DLD1 (cell line): Measurements from ENCODE around the gene MXD1.

ENCODE experiments used
- in situ Hi-C: cut with HindIII; loops from 2 replicates; pipeline ENCODE4 v1.10.0; 2017; ENCODE audit warnings: low sequenced_read_pairs

The MXD1 gene

GRCh38 chr2:69932596-69932922 is 17.6 kb downstream of the MXD1 start:
- in situ Hi-C loops = loop anchor here (25.0 kb wide), 1 partner anchor 205 kb away; no protein-coding TSS in a partner anchor

- in situ Hi-C loops = loop anchor here (25.0 kb wide), 1 partner anchor 204 kb away; no protein-coding TSS in a partner anchor
Measured at GRCh38 chr2:69933254-69933828, 18.4 kb downstream of the MXD1 start.

- in situ Hi-C loops = loop anchor here (25.0 kb wide), 1 partner anchor 203 kb away; no protein-coding TSS in a partner anchor
Measured at GRCh38 chr2:69933839-69934613, 19.1 kb downstream of the MXD1 start.

GRCh38 chr2:69934614-69934908 is 19.7 kb downstream of the MXD1 start:
- in situ Hi-C loops = loop anchor here (25.0 kb wide), 1 partner anchor 203 kb away; no protein-coding TSS in a partner anchor

- in situ Hi-C loops = loop anchor here (5.0 to 25.0 kb wide), 2 partner anchors 67 to 202 kb away; no protein-coding TSS in a partner anchor
Measured at GRCh38 chr2:69935011-69935410, 20.1 kb downstream of the MXD1 start.

GRCh38 chr2:69936906-69937305 is 22.0 kb downstream of the MXD1 start:
- in situ Hi-C loops = loop anchor here (5.0 to 25.0 kb wide), 2 partner anchors 65 to 200 kb away; no protein-coding TSS in a partner anchor

- in situ Hi-C loops = loop anchor here (5.0 to 25.0 kb wide), 2 partner anchors 64 to 199 kb away; no protein-coding TSS in a partner anchor
Measured at GRCh38 chr2:69937968-69938367, 23.1 kb downstream of the MXD1 start.

- in situ Hi-C loops = loop anchor here (5.0 to 25.0 kb wide), 2 partner anchors 63 to 198 kb away; no protein-coding TSS in a partner anchor
Measured at GRCh38 chr2:69939722-69940121, 24.8 kb downstream of the MXD1 start.

- in situ Hi-C loops = loop anchor here (25.0 kb wide), 1 partner anchor 197 kb away; no protein-coding TSS in a partner anchor
Measured at GRCh38 chr2:69940691-69941090, 25.8 kb downstream of the MXD1 start.

- in situ Hi-C loops = loop anchor here (25.0 kb wide), 1 partner anchor 194 kb away; no protein-coding TSS in a partner anchor
Measured at GRCh38 chr2:69943000-69943842, 28.3 kb downstream of the MXD1 start.

GRCh38 chr2:69943843-69944525 is 29.1 kb downstream of the MXD1 start:
- in situ Hi-C loops = loop anchor here (25.0 kb wide), 1 partner anchor 193 kb away; no protein-coding TSS in a partner anchor

GRCh38 chr2:69944756-69945155 is 29.8 kb downstream of the MXD1 start:
- in situ Hi-C loops = loop anchor here (5.0 to 25.0 kb wide), 2 partner anchors 118 to 193 kb away; no protein-coding TSS in a partner anchor

GRCh38 chr2:69945441-69945840 is 30.5 kb downstream of the MXD1 start:
- in situ Hi-C loops = loop anchor here (5.0 to 25.0 kb wide), 2 partner anchors 117 to 192 kb away; no protein-coding TSS in a partner anchor

GRCh38 chr2:69945941-69946340 is 31.0 kb downstream of the MXD1 start:
- in situ Hi-C loops = loop anchor here (5.0 to 25.0 kb wide), 2 partner anchors 116 to 191 kb away; no protein-coding TSS in a partner anchor

- in situ Hi-C loops = loop anchor here (5.0 to 25.0 kb wide), 2 partner anchors 116 to 191 kb away; no protein-coding TSS in a partner anchor
Measured at GRCh38 chr2:69946351-69947324, 31.7 kb downstream of the MXD1 start.

GRCh38 chr2:69947325-69947931 is 32.5 kb downstream of the MXD1 start:
- in situ Hi-C loops = loop anchor here (5.0 to 25.0 kb wide), 2 partner anchors 115 to 190 kb away; no protein-coding TSS in a partner anchor

GRCh38 chr2:69948032-69948962 is 33.4 kb downstream of the MXD1 start:
- in situ Hi-C loops = loop anchor here (5.0 to 25.0 kb wide), 2 partner anchors 114 to 189 kb away; no protein-coding TSS in a partner anchor
